Measurements from ENCODE around the gene MRPL14.
"Not testable (repeated sequence)": the region's sequence is repeated elsewhere in the genome, so short reads cannot be mapped to it uniquely, and the experiment has no call there.

The MRPL14 gene

GRCh38 chr6:44149369-44150012 is 22.2 kb upstream of the MRPL14 start:
- H3K4me3 ChIP-seq (ENCODE audit: low read depth, low read length), result no peak overlapping the region
- H3K9ac ChIP-seq (ENCODE audit: low read length), result no peak overlapping the region
- H3K27ac ChIP-seq (ENCODE audit: low read depth, low read length), result no peak overlapping the region
- no peaks in the 10 kb centered on the region for H3K4me1 ChIP-seq (ENCODE audit: control insufficient read depth, insufficient read depth, low read length)
- H3K36me3 ChIP-seq (ENCODE audit: control insufficient read depth, insufficient read depth, low read length), result peaks cover 61% of the 10 kb centered on the region
- no peaks in the 10 kb centered on the region for H3K27me3 ChIP-seq (ENCODE audit: control insufficient read depth, insufficient read depth, low read length)
- H3K9me3 ChIP-seq (ENCODE audit: control insufficient read depth, insufficient read depth, low read depth, low read length), result no peaks in the 10 kb centered on the region

DNA sequence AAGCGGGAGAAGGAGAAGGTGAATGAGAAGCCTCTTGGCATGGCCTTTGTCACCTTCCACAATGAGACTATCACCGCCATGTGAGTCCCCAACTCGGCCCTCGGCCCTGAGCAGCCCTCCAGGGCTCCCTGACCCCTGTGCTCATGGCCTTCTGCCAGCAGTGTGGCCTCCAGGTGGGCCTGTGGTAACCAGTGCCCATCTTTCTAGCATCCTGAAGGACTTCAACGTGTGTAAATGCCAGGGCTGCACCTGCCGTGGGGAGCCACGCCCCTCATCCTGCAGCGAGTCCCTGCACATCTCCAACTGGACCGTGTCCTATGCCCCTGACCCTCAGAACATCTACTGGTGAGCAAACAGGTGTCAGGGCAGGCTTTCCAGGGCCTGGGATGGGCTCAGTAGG is 21.1 kb upstream of the MRPL14 start:
- Histone ChIP-seq H3K36me3 (ENCODE audit: control insufficient read depth, insufficient read depth, low read length) (peaks cover 64% of the 10 kb centered on the region), H3K9ac (ENCODE audit: low read length) (no peak overlapping the region), H3K27me3 (ENCODE audit: control insufficient read depth, insufficient read depth, low read length) (no peaks in the 10 kb centered on the region), H3K9me3 (ENCODE audit: control insufficient read depth, insufficient read depth, low read depth, low read length) (no peaks in the 10 kb centered on the region), H3K4me3 (ENCODE audit: low read depth, low read length) (no peak overlapping the region), H3K4me1 (ENCODE audit: control insufficient read depth, insufficient read depth, low read length) (no peaks in the 10 kb centered on the region), H3K27ac (ENCODE audit: low read depth, low read length) (no peak overlapping the region)

DNA sequence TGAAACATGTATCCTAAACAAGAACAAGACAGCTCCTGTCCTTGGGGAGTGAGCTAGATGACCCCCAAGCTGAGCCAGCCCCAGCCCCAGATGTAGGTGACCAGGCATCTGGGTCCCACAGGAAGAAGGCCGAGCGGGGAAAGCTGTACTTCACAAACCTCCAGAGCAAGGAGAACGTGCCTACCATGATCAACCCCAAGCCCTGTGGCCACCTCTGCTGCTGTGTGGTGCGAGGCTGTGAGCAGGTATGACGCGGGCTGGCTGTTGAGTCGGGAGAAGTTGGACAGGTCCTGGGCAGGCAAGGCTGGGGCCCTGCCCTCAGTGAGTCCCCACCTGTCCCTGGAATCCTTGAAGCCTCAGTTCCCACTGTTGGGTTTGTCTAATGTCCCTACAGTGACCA is 20.0 kb upstream of the MRPL14 start:
- H3K27me3 ChIP-seq (ENCODE audit: control insufficient read depth, insufficient read depth, low read length), result no peaks in the 10 kb centered on the region
- peaks cover 67% of the 10 kb centered on the region for H3K36me3 ChIP-seq (ENCODE audit: control insufficient read depth, insufficient read depth, low read length)
- no peaks in the 10 kb centered on the region for H3K9me3 ChIP-seq (ENCODE audit: control insufficient read depth, insufficient read depth, low read depth, low read length)
- H3K4me1 ChIP-seq (ENCODE audit: control insufficient read depth, insufficient read depth, low read length), result no peaks in the 10 kb centered on the region
- no peak overlapping the region for H3K4me3 ChIP-seq (ENCODE audit: low read depth, low read length)
- H3K27ac ChIP-seq (ENCODE audit: low read depth, low read length), result no peak overlapping the region
- H3K9ac ChIP-seq (ENCODE audit: low read length), result no peak overlapping the region

GRCh38 chr6:44146685-44147084 is 19.4 kb upstream of the MRPL14 start:
- Histone ChIP-seq H3K4me3 (ENCODE audit: low read depth, low read length) (no peak overlapping the region), H3K27me3 (ENCODE audit: control insufficient read depth, insufficient read depth, low read length) (no peaks in the 10 kb centered on the region), H3K9ac (ENCODE audit: low read length) (no peak overlapping the region), H3K9me3 (ENCODE audit: control insufficient read depth, insufficient read depth, low read depth, low read length) (no peaks in the 10 kb centered on the region), H3K4me1 (ENCODE audit: control insufficient read depth, insufficient read depth, low read length) (no peaks in the 10 kb centered on the region), H3K36me3 (ENCODE audit: control insufficient read depth, insufficient read depth, low read length) (peaks cover 67% of the 10 kb centered on the region), H3K27ac (ENCODE audit: low read depth, low read length) (no peak overlapping the region)

GRCh38 chr6:44145839-44146238 is 18.6 kb upstream of the MRPL14 start:
- Histone ChIP-seq H3K36me3 (ENCODE audit: control insufficient read depth, insufficient read depth, low read length) (peaks cover 76% of the 10 kb centered on the region), H3K9ac (ENCODE audit: low read length) (no peak overlapping the region), H3K4me3 (ENCODE audit: low read depth, low read length) (no peak overlapping the region), H3K9me3 (ENCODE audit: control insufficient read depth, insufficient read depth, low read depth, low read length) (no peaks in the 10 kb centered on the region), H3K27ac (ENCODE audit: low read depth, low read length) (no peak overlapping the region), H3K27me3 (ENCODE audit: control insufficient read depth, insufficient read depth, low read length) (no peaks in the 10 kb centered on the region), H3K4me1 (ENCODE audit: control insufficient read depth, insufficient read depth, low read length) (no peaks in the 10 kb centered on the region)

- not testable (repeated sequence) for H3K27ac ChIP-seq (ENCODE audit: low read depth, low read length); H3K27me3 ChIP-seq (ENCODE audit: control insufficient read depth, insufficient read depth, low read length); H3K4me3 ChIP-seq (ENCODE audit: low read depth, low read length); H3K9me3 ChIP-seq (ENCODE audit: control insufficient read depth, insufficient read depth, low read depth, low read length); H3K9ac ChIP-seq (ENCODE audit: low read length); H3K4me1 ChIP-seq (ENCODE audit: control insufficient read depth, insufficient read depth, low read length)
- H3K36me3 ChIP-seq (ENCODE audit: control insufficient read depth, insufficient read depth, low read length), result peaks cover 81% of the 10 kb centered on the region
These were observed 17.3 kb upstream of the MRPL14 start for GRCh38 chr6:44144536-44144935.

- Histone ChIP-seq H3K9me3 (ENCODE audit: control insufficient read depth, insufficient read depth, low read depth, low read length) (no peaks in the 10 kb centered on the region), H3K27ac (ENCODE audit: low read depth, low read length) (no peak overlapping the region), H3K27me3 (ENCODE audit: control insufficient read depth, insufficient read depth, low read length) (no peaks in the 10 kb centered on the region), H3K4me3 (ENCODE audit: low read depth, low read length) (no peak overlapping the region), H3K4me1 (ENCODE audit: control insufficient read depth, insufficient read depth, low read length) (peaks cover 2% of the 10 kb centered on the region; the same call in 1 of the 2 replicates), H3K36me3 (ENCODE audit: control insufficient read depth, insufficient read depth, low read length) (peaks cover 77% of the 10 kb centered on the region), H3K9ac (ENCODE audit: low read length) (no peak overlapping the region)
These were observed 16.5 kb upstream of the MRPL14 start for GRCh38 chr6:44143731-44144130.

DNA sequence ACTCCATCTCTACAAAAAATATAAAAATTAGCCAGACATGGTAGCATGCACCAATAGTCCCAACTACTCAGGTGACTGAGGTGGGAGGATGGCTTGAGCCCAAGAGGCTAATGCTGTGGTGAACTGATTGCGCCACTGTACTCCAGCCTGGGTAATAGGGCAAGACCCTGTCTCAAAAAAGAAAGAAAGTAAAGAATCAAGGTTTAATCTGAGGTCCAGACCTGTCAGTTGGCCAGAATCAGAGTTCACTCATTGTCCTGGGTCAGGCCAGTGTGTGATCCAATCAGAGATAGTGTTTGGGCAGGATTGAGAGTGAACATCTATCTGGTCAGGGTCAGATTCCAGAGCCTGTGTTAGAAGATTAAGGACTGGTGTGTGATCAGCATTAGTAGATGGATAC is 15.6 kb upstream of the MRPL14 start:
- Histone ChIP-seq H3K4me3 (ENCODE audit: low read depth, low read length) (no peak overlapping the region), H3K4me1 (ENCODE audit: control insufficient read depth, insufficient read depth, low read length) (peaks cover 2% of the 10 kb centered on the region; the same call in 1 of the 2 replicates), H3K27me3 (ENCODE audit: control insufficient read depth, insufficient read depth, low read length) (no peaks in the 10 kb centered on the region), H3K9me3 (ENCODE audit: control insufficient read depth, insufficient read depth, low read depth, low read length) (no peaks in the 10 kb centered on the region), H3K9ac (ENCODE audit: low read length) (no peak overlapping the region), H3K27ac (ENCODE audit: low read depth, low read length) (no peak overlapping the region), H3K36me3 (ENCODE audit: control insufficient read depth, insufficient read depth, low read length) (peaks cover 68% of the 10 kb centered on the region)

DNA sequence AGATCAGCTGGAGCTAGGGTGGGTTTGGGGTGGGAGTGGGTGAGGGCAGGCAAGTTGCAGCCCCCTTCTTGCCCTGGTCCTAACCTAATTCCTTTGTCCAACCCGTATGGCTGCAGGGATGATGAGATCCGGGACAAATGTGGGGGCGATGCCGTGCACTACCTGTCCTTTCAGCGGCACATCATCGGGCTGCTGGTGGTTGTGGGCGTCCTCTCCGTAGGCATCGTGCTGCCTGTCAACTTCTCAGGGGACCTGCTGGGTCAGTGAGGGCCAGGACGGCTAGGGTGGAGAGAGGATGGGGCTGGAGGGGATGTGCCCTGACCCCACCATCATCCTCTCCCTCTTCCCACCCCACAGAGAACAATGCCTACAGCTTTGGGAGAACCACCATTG is 12.1 kb upstream of the MRPL14 start:
- no peak overlapping the region for H3K4me3 ChIP-seq (ENCODE audit: low read depth, low read length)
- no peak overlapping the region for H3K9ac ChIP-seq (ENCODE audit: low read length)
- H3K36me3 ChIP-seq (ENCODE audit: control insufficient read depth, insufficient read depth, low read length), result peaks cover 59% of the 10 kb centered on the region
- no peaks in the 10 kb centered on the region for H3K27me3 ChIP-seq (ENCODE audit: control insufficient read depth, insufficient read depth, low read length)
- peaks cover 5% of the 10 kb centered on the region; the same call in 1 of the 2 replicates for H3K4me1 ChIP-seq (ENCODE audit: control insufficient read depth, insufficient read depth, low read length)
- H3K9me3 ChIP-seq (ENCODE audit: control insufficient read depth, insufficient read depth, low read depth, low read length), result no peaks in the 10 kb centered on the region
- no peak overlapping the region for H3K27ac ChIP-seq (ENCODE audit: low read depth, low read length)

DNA sequence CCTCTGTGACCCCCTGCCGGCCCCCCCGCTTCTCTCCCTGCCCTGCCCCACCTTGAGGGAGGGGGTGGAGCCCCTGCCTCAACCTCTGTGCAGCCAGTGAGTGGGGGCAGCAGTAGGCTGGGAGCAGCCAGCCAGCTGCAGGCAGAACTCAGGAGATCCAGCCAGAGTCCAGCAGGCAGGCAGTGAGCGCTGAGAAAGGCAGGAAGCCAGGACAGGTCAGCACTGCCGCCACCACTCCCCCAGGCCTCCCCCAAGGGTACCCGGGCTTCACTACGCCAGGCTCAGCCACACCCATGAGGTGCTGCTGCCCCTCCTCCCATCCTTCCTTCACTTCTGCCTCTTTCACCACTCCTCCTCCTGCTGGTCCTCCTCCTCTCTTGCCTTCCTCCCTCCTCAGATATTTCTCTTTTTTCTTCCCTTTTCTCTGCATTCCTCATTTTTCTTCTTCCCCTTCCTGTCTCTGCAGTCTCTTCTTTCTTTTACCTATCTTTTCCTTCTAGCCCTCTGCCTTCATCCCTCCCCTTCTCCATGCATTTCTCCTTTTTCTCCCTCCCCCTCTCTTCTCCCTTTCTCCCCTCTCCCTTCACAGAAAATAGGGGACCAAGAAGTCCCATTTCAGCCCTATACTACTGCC is 11.6 kb upstream of the MRPL14 start:
- peaks cover 54% of the 10 kb centered on the region for H3K36me3 ChIP-seq (ENCODE audit: control insufficient read depth, insufficient read depth, low read length)
- H3K9ac ChIP-seq (ENCODE audit: low read length), result no peak overlapping the region
- H3K9me3 ChIP-seq (ENCODE audit: control insufficient read depth, insufficient read depth, low read depth, low read length), result no peaks in the 10 kb centered on the region
- H3K27me3 ChIP-seq (ENCODE audit: control insufficient read depth, insufficient read depth, low read length), result no peaks in the 10 kb centered on the region
- no peak overlapping the region for H3K4me3 ChIP-seq (ENCODE audit: low read depth, low read length)
- no peak overlapping the region for H3K27ac ChIP-seq (ENCODE audit: low read depth, low read length)
- peaks cover 9% of the 10 kb centered on the region; the same call in 1 of the 2 replicates for H3K4me1 ChIP-seq (ENCODE audit: control insufficient read depth, insufficient read depth, low read length)

GRCh38 chr6:44135875-44136274 is 8.6 kb upstream of the MRPL14 start:
- no peak overlapping the region for H3K4me3 ChIP-seq (ENCODE audit: low read depth, low read length)
- peaks cover 32% of the 10 kb centered on the region for H3K36me3 ChIP-seq (ENCODE audit: control insufficient read depth, insufficient read depth, low read length)
- no peak overlapping the region for H3K9ac ChIP-seq (ENCODE audit: low read length)
- H3K27ac ChIP-seq (ENCODE audit: low read depth, low read length), result no peak overlapping the region
- H3K27me3 ChIP-seq (ENCODE audit: control insufficient read depth, insufficient read depth, low read length), result no peaks in the 10 kb centered on the region
- no peaks in the 10 kb centered on the region for H3K9me3 ChIP-seq (ENCODE audit: control insufficient read depth, insufficient read depth, low read depth, low read length)
- H3K4me1 ChIP-seq (ENCODE audit: control insufficient read depth, insufficient read depth, low read length), result peaks cover 25% of the 10 kb centered on the region

Data from HUES6 (cell line).